Pancreas (tissue), 10 donors: Measurements from ENCODE around the gene VIT. TPM values are rescaled to one million over a fixed set of nuclear protein-coding genes. Genes with fewer than 3 reads are reported as not detected.
"Not testable (repeated sequence)": the region's sequence is repeated elsewhere in the genome, so short reads cannot be mapped to it uniquely, and the experiment has no call there.

ENCODE experiments used
- ATAC-seq, 4 donors: fragments of 200-7000 bp; cut with Tn5 transposase; one replicate each; pipeline versions ENCODE4 v1.8.0 to v1.9.1; 2020; ENCODE audit warnings: mild to moderate bottlenecking in 4 of 4, moderate library complexity in 4 of 4
- DNase-seq, 6 donors: peaks; one replicate each; pipeline ENCODE4 v3.0.0-alpha.2; 2020
- FAIRE-seq: peaks from 2 replicates; lab custom pipeline; 2012; peaks lifted over from hg19 to GRCh38; lab: Jason Lieb, UNC
- H3K27ac ChIP-seq, 4 donors: fragments of 200-600 bp; sonication (generic); 1 replicate in 3 of 4; 2 replicates in 1 of 4; pipeline versions ENCODE4 v1.5.0 to v1.8.0; 2020
- H3K27me3 ChIP-seq, 4 donors: fragments of 200-600 bp; one replicate each; pipeline ENCODE4 v1.8.0; 2021
- H3K36me3 ChIP-seq, 3 donors: fragments of 200-600 bp; sonication (generic) in 1 of 3; one replicate each; pipeline versions ENCODE4 v1.5.0 to v1.8.0; 2020 to 2021
- H3K4me1 ChIP-seq, 3 donors: fragments of 200-600 bp; one replicate each; pipeline ENCODE4 v1.8.0; 2021
- H3K4me3 ChIP-seq, 4 donors: fragments of 200-600 bp; sonication (generic) in 2 of 4; one replicate each; pipeline versions ENCODE4 v1.5.0 to v1.8.0; 2020 to 2021
- H3K9me3 ChIP-seq, 4 donors: fragments of 200-600 bp; one replicate each; pipeline ENCODE4 v1.8.0; 2021
- CTCF ChIP-seq, 4 donors: fragments of 200-600 bp; sonication (generic) in 3 of 4; IDR thresholded peaks; one replicate each; pipeline versions ENCODE4 v1.5.0 to v1.8.0; 2021; ENCODE audit warnings: antibody characterized with exemption in 4 of 4
- WGBS, 2 donors: extraction: QIAGEN DNeasy Blood & Tissue Kit; methylation state at CpG; one replicate each; pipeline ENCODE4 v1.1.7; 2013; 5-methylcytosine and 5-hydroxymethylcytosine counted together
- intact Hi-C, 3 donors: fragments of 100-400 bp; cut with DNase I; formaldehyde crosslinking; loops; one replicate each; pipeline versions ENCODE4 v1.11.1 to v1.14.2; 2022
- polyA plus RNA-seq, 2 donors: library from polyadenylated mRNA; stranded (reverse); fragments of 200-250 nt; gene quantifications; one replicate each; pipeline ENCODE4 v1.2.3, GENCODE V29; 2013
- total RNA-seq, 6 donors: library from RNA; stranded (reverse); fragmentation: NEBNext Ultra II Directional in 4 of 6; extraction: Animal tissue kit (Norgen Biotek cat#: 25700) in 4 of 6; gene quantifications; one replicate each; pipeline versions ENCODE4 v1.2.1 to v1.2.4, GENCODE V29; 2021 to 2023
- donor health status: healthy with polysubstance abuse.
- donor health status: DM: no; HTN: no; CAD: no; lungs with moderate emphysema.
- donor health status: DM: no; HTN: no; CAD: no.
- donor health status: control.
- donor health status: control.
- donor health status: Bipolar disorder and iron deficiency.
- donor health status: DM: yes; HTN: yes; CAD: no.
- donor health status: DM: no; HTN: no; CAD: no.
- donor health status: DM: no; HTN: no; CAD: no.
- donor health status: DM: yes; HTN: yes; CAD: no.

Gene VIT
- total and polyA plus RNA-seq, 8 donors: 0.19 to 2.9 (median 0.36) TPM

- DNase-seq: no peak
- FAIRE-seq: no peak
- H3K27ac ChIP-seq: no peak overlapping the region
- intact Hi-C loops: no loop called here
- H3K36me3 ChIP-seq: no peaks in the 10 kb centered on the region
- no peaks in the 10 kb centered on the region for H3K9me3 ChIP-seq
- 81 to 87% methylated on average over 4 of the region's 4 CpGs for WGBS, 2 donors
- no peak overlapping the region for H3K4me3 ChIP-seq
- no peak for TF ChIP-seq CTCF (IDR thresholded peaks at IDR 0.05)
- H3K27me3 ChIP-seq: no peaks in the 10 kb centered on the region
- ATAC-seq: no peak
- H3K4me1 ChIP-seq: no peaks in the 10 kb centered on the region
These were observed 122.7 kb downstream of the VIT start for GRCh38 chr2:36819095-36819711.

- peak; percentile 46 to 76 (median 68) for ATAC-seq
- no peaks in the 10 kb centered on the region for H3K36me3 ChIP-seq
- intact Hi-C loops: no loop called here
These were observed 124.6 kb downstream of the VIT start for GRCh38 chr2:36820942-36821605.

GRCh38 chr2:36823862-36824261, 127.4 kb downstream of the VIT start:
- Histone ChIP-seq H3K27me3 (no peaks in the 10 kb centered on the region), H3K4me1 (no peaks in the 10 kb centered on the region), H3K9me3 (no peaks in the 10 kb centered on the region), H3K27ac (no peak overlapping the region), H3K36me3 (no peaks in the 10 kb centered on the region), H3K4me3 (no peak overlapping the region)
- ATAC-seq (no peak), DNase-seq (no peak), FAIRE-seq (no peak)
- no peak for TF ChIP-seq CTCF (IDR thresholded peaks at IDR 0.05)
- intact Hi-C loops: no loop called here
- WGBS, 2 donors: 82 to 90% methylated on average over 10 of the region's 10 CpGs

More at GRCh38 chr2:36820942-36821605, 124.6 kb downstream of the VIT start:
- H3K4me1 ChIP-seq: no peaks in the 10 kb centered on the region
- peak in 1 of 6 donors; percentile 15 for DNase-seq
- WGBS, 2 donors: 60% methylated on average over 7 of the region's 7 CpGs
- no peaks in the 10 kb centered on the region for H3K9me3 ChIP-seq
- no peak for TF ChIP-seq CTCF (IDR thresholded peaks at IDR 0.05)
- no peak for FAIRE-seq
- H3K27ac ChIP-seq: no peak overlapping the region
- no peak overlapping the region for H3K4me3 ChIP-seq
- no peaks in the 10 kb centered on the region for H3K27me3 ChIP-seq

GRCh38 chr2:36824273-36824672, 127.8 kb downstream of the VIT start:
- FAIRE-seq (no peak), ATAC-seq (no peak)

GRCh38 chr2:36824683-36825082, 128.2 kb downstream of the VIT start:
- WGBS, 2 donors: 53 to 67% methylated on average over 2 of the region's 2 CpGs
- ATAC-seq, H3K27ac ChIP-seq, intact Hi-C loops, H3K4me1 ChIP-seq, H3K36me3 ChIP-seq, FAIRE-seq, H3K9me3 ChIP-seq, H3K27me3 ChIP-seq, DNase-seq, H3K4me3 ChIP-seq: not testable (repeated sequence)

More at GRCh38 chr2:36824273-36824672, 127.8 kb downstream of the VIT start:
- no peak for TF ChIP-seq CTCF (IDR thresholded peaks at IDR 0.05)
- H3K27ac ChIP-seq: no peak overlapping the region
- no peak for DNase-seq
- H3K27me3 ChIP-seq: no peaks in the 10 kb centered on the region
- no peaks in the 10 kb centered on the region for H3K4me1 ChIP-seq
- H3K36me3 ChIP-seq: no peaks in the 10 kb centered on the region
- WGBS, 2 donors: 68 to 76% methylated on average over 7 of the region's 7 CpGs
- H3K9me3 ChIP-seq: no peaks in the 10 kb centered on the region
- no peak overlapping the region for H3K4me3 ChIP-seq
- intact Hi-C loops: no loop called here
